Right atrium auricular region (tissue), 2 donors: ENCODE data around the gene RNF144A. TPM values are rescaled to one million over a fixed set of nuclear protein-coding genes. Genes with fewer than 3 reads are reported as not detected.
A peak's percentile ranks its signal among the peaks of the same experiment; 100 is the strongest.

Experiments used
- DNase-seq: peaks from one replicate; pipeline ENCODE4 v3.0.0-alpha.2; 2019; ENCODE audit warnings: low spot score
- H3K27ac ChIP-seq, 2 donors: fragments of 200-600 bp; sonication (generic); 1 replicate in 1 of 2; 2 replicates in 1 of 2; pipeline ENCODE4 v1.5.1; 2016 to 2019
- H3K27me3 ChIP-seq, 2 donors: fragments of 200-600 bp; sonication (generic); one replicate each; pipeline versions ENCODE4 v1.5.1 to v1.6.0; 2017 to 2019
- H3K36me3 ChIP-seq: fragments of 200-600 bp; sonication (generic); one replicate; pipeline ENCODE4 v1.5.1; 2016
- H3K4me1 ChIP-seq, 2 donors: fragments of 200-600 bp; sonication (generic); one replicate each; pipeline versions ENCODE4 v1.5.1 to v1.6.0; 2017 to 2019
- H3K4me3 ChIP-seq, 2 donors: fragments of 200-600 bp; sonication (generic); 1 replicate in 1 of 2; 2 replicates in 1 of 2; pipeline ENCODE4 v1.5.1; 2017 to 2019; ENCODE audit warnings: mild to moderate bottlenecking in 1 of 2, moderate library complexity in 1 of 2
- H3K9me3 ChIP-seq, 2 donors: fragments of 200-600 bp; sonication (generic); one replicate each; pipeline ENCODE4 v1.5.1; 2019
- total RNA-seq, 2 donors: library from RNA; depleted of rRNA; stranded (reverse); fragments of >200 nt; gene quantifications; one replicate each; pipeline ENCODE4 v1.1.0, GENCODE V29; 2016
- TF ChIP-seq, protein P1 (sequence below), 2 donors: fragments of 200-600 bp; sonication (generic); IDR thresholded peaks; one replicate each; pipeline ENCODE4 v1.5.1; 2019; ENCODE audit warnings: antibody characterized with exemption in 2 of 2

The RNF144A gene
- total RNA-seq, 2 donors from 2014 or later, result 8.2 to 12.6 TPM

DNA sequence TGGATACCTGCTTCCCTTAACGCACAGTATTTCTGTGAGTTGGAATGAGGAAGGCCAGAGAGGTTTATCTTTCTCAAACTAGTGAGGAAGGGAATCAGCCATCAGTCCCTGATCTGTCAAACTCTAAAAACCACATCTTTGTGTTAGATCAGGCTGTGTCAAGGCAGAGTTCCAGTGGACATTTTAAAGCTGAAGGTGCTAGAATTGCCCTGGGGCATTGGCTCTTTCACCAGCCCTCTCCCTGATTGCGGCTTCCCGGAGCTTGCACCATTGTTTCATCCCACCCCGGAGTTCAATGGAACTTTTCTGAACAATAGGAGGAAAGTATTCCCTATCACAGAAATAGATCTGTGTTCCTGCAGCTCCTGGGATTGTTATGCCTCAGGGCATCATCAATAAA is 110.2 kb downstream of the RNF144A start:
- no peaks in the 10 kb centered on the region for H3K9me3 ChIP-seq
- H3K4me1 ChIP-seq, result peaks cover 0 to 45% of the 10 kb centered on the region in 2 donors
- peak overlapping the region in 1 of 2 donors; percentile 28 for H3K27ac ChIP-seq
- DNase-seq, result no peak
- TF ChIP-seq, protein P1, sequence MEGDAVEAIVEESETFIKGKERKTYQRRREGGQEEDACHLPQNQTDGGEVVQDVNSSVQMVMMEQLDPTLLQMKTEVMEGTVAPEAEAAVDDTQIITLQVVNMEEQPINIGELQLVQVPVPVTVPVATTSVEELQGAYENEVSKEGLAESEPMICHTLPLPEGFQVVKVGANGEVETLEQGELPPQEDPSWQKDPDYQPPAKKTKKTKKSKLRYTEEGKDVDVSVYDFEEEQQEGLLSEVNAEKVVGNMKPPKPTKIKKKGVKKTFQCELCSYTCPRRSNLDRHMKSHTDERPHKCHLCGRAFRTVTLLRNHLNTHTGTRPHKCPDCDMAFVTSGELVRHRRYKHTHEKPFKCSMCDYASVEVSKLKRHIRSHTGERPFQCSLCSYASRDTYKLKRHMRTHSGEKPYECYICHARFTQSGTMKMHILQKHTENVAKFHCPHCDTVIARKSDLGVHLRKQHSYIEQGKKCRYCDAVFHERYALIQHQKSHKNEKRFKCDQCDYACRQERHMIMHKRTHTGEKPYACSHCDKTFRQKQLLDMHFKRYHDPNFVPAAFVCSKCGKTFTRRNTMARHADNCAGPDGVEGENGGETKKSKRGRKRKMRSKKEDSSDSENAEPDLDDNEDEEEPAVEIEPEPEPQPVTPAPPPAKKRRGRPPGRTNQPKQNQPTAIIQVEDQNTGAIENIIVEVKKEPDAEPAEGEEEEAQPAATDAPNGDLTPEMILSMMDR (IDR thresholded peaks at IDR 0.05), result no peak
- no peak overlapping the region for H3K4me3 ChIP-seq
- H3K36me3 ChIP-seq, result no peaks in the 10 kb centered on the region
- no peaks in the 10 kb centered on the region for H3K27me3 ChIP-seq

DNA sequence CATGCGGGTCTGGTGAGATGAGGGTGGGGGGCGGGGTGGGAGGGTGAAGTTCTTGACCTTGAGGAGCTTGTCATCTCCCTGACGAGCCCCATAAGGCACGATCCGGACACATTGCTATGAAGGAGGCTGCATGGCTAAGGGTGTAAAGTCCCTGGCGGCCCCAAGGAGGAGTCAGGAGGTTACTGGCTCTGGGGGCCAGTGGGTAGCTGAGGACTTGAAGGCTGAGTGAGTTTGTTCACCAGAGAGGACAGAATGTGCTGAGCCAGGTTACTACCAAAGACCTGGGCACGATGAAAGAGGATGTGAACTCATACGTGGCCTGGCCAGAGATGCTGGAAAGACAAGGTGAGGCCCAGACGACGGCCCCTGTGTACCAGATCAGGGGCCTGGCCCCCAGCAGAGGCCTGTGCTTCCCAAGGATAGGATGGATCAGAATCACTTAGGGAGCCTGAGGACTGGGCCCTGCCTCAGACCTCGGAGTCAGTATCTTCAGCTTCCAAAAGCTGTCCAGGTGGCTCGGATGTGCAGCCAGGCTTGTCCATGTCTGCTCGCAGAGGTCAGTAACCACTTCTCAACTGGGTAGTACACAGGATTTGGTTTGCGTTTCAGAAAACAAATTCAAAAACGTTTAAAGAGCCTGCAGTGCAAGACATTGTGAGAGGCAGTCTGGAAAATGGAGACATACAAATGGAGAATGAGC is 110.9 kb downstream of the RNF144A start:
- Histone ChIP-seq H3K4me3 (no peak overlapping the region), H3K9me3 (no peaks in the 10 kb centered on the region), H3K4me1 (peaks cover 0 to 38% of the 10 kb centered on the region in 2 donors), H3K27ac (peak overlapping the region in 1 of 2 donors; percentile 18), H3K27me3 (no peaks in the 10 kb centered on the region), H3K36me3 (no peaks in the 10 kb centered on the region)
- TF ChIP-seq, protein P1 (IDR thresholded peaks at IDR 0.05), result no peak
- DNase-seq, result no peak

DNA sequence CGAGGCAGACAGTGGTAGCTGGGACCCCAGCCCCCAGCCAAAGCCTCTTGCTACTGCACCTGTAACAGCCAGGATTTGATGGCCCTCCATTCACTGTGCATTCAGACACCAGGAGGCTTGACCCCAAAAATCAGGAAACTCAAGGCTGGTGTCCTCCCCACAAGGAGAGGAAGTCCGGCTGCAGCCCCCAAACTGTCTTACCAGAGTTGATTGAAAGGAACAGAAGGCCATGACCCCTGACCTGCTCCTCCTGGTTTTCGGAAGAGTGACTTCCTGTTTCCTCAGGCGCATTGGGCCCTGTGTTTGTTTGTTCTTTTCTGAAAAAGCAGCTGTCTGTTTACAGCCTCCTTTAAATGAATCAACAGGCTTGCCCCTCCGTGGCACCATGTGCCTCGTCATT is 111.6 kb downstream of the RNF144A start:
- TF ChIP-seq, protein P1 (IDR thresholded peaks at IDR 0.05), result no peak
- H3K4me1 ChIP-seq, result peaks cover 0 to 34% of the 10 kb centered on the region in 2 donors
- no peak for DNase-seq

DNA sequence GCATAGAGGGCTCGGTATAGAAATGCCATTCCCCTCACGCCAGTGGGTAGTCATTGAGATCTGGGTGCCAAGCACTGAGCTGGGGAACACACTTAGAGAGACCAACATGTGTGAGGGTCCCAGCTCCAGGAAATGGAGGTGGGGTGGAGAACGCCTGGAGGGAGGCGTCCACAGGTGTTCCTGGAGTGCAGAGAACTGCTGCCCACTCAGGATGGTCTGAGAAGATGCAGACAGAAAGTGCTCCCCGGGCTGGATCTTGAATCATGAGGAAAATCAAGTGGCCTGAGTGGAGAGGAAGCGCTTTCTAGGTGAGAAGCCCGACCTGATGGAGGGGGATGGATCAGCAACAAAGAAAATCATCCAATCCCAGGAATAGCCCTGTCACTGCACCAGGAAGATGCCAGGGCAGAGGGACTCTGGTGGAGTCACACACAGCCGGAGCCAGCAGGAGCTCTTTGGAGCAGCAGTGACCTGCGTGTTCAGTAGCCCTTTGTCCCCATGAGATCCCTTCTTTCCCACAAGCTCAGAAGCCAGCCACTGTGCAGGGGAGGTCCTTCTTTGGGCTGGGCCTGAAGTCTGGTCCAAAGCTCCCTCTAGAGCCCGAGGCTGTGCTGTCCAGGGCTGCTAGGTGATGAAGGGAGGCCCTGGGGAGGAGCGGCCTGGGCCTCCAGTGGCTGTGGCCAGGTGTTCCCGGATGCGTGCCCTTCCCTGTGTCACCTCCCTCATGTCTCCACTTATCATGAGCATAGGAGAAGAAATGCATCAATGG is 112.3 kb downstream of the RNF144A start:
- Histone ChIP-seq H3K4me1 (peaks cover 0 to 36% of the 10 kb centered on the region in 2 donors), H3K27ac (peak overlapping the region in 1 of 2 donors; percentile 17), H3K27me3 (no peaks in the 10 kb centered on the region), H3K9me3 (no peaks in the 10 kb centered on the region), H3K36me3 (no peaks in the 10 kb centered on the region), H3K4me3 (no peak overlapping the region)
- TF ChIP-seq, protein P1 (IDR thresholded peaks at IDR 0.05), result peak in 1 of 2 donors; percentile 49
- DNase-seq, result no peak

More for the DNA sequence above, 111.6 kb downstream of the RNF144A start:
- Histone ChIP-seq H3K36me3 (no peaks in the 10 kb centered on the region), H3K9me3 (no peaks in the 10 kb centered on the region), H3K27ac (peak overlapping the region in 1 of 2 donors; percentile 17), H3K27me3 (no peaks in the 10 kb centered on the region), H3K4me3 (no peak overlapping the region)

DNA sequence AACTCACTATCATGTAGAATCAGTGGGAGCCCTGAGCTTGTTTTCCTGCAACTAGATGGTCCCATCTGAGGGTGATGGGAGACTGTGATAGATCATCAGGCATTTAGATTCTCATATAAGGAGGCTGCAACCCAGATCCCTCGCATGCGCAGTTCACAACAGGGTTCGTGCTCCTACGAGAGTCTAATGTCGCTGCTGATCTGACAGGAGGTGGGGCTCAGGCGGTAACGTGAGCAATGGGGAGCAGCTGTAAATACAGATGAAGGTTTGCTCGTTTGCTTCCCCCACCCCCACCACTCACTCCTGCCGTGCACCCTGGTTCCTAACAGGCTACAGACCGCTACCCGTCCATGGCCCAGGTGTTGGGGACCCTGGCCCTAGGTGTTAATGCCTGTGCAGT is 113.6 kb downstream of the RNF144A start:
- H3K36me3 ChIP-seq, result no peaks in the 10 kb centered on the region
- no peak overlapping the region for H3K27ac ChIP-seq
- no peak overlapping the region for H3K4me3 ChIP-seq
- H3K4me1 ChIP-seq, result peaks cover 0 to 30% of the 10 kb centered on the region in 2 donors
- no peak for DNase-seq
- TF ChIP-seq, protein P1 (IDR thresholded peaks at IDR 0.05), result no peak
- no peaks in the 10 kb centered on the region for H3K27me3 ChIP-seq
- H3K9me3 ChIP-seq, result no peaks in the 10 kb centered on the region
